H1 (cell line): ENCODE results near the gene HMGN2. TPM values are rescaled to one million over a fixed set of nuclear protein-coding genes. Genes with fewer than 3 reads are reported as not detected.

Experiments used
- BRCA1 ChIP-seq: IDR thresholded peaks from 2 replicates; pipeline ENCODE4 v1.6.1; 2012; ENCODE audit warnings: low read depth, low read length, improper control_type of control experiment
- CHD2 ChIP-seq: IDR thresholded peaks from 2 replicates; pipeline ENCODE4 v1.6.1; 2012; ENCODE audit warnings: low read length, improper control_type of control experiment
- E2F6 ChIP-seq: IDR thresholded peaks from 2 replicates; pipeline ENCODE4 v1.6.1; 2012; ENCODE audit warnings: inconsistent platforms
- EGR1 ChIP-seq: IDR thresholded peaks from 2 replicates; pipeline ENCODE4 v1.6.1; 2011; ENCODE audit warnings: low read depth, low read length, borderline replicate concordance
- JUND ChIP-seq: IDR thresholded peaks from 2 replicates; pipeline ENCODE4 v1.6.1; 2011; ENCODE audit warnings: mild to moderate bottlenecking, improper control_type of control experiment, low read length
- NRF1 ChIP-seq: IDR thresholded peaks from 2 replicates; pipeline ENCODE4 v1.6.1; 2011; ENCODE audit warnings: mild to moderate bottlenecking, low read depth, low read length, improper control_type of control experiment
- TEAD4 ChIP-seq: IDR thresholded peaks from 2 replicates; pipeline ENCODE4 v1.6.1; 2012; ENCODE audit warnings: low read depth, low read length, inconsistent platforms, mixed read lengths
- polyA plus RNA-seq, 7 experiments: library from polyadenylated mRNA; depleted of rRNA in 3 of 7; stranded (reverse) in 5 of 7; unstranded in 2 of 7; fragments of >200 nt in 5 of 7; fragments of 200-250 nt in 2 of 7; gene quantifications; 1 replicate in 5 of 7; 2 replicates in 1 of 7; 4 replicates in 1 of 7; pipeline versions ENCODE4 v1.2.1 to v1.2.3, GENCODE V29; 2011 to 2013; ENCODE audit warnings: missing spikeins in 2 of 7, mixed read lengths in 2 of 7
- total RNA-seq: library from RNA; stranded (reverse); fragmentation: NEBNext Ultra II Directional; extraction: Animal tissue kit (Norgen Biotek cat#: 25700); gene quantifications from 2 replicates; pipeline ENCODE4 v1.2.1, GENCODE V29; 2021

Gene HMGN2
- total and polyA plus RNA-seq, 2 of the 8 experiments (the other 6 are each of a cell fraction or from before 2014, with no cell fraction given) = 254 to 453 TPM

GRCh38 chr1:26490155-26490554 is 17.9 kb downstream of the HMGN2 start (continued):
- TF ChIP-seq E2F6 = no peak
- TF ChIP-seq TEAD4 = no peak
- TF ChIP-seq CHD2 = no peak
- no peak for TF ChIP-seq EGR1
- no peak for TF ChIP-seq NRF1
- TF ChIP-seq BRCA1 = no peak
- TF ChIP-seq JUND = no peak
